K562 (cell line): ENCODE data around the gene TXNRD2. TPM values are rescaled to one million over a fixed set of nuclear protein-coding genes. Genes with fewer than 3 reads are reported as not detected.

Source experiments
- CEBPB ChIP-seq: fragments of 450-650 bp; IDR thresholded peaks from 2 replicates; pipeline ENCODE4 v1.6.1; 2016; ENCODE audit warnings: missing genetic modification characterization, missing compliant biosample characterization
- GATAD2B ChIP-seq: fragments of 450-650 bp; IDR thresholded peaks from 2 replicates; pipeline ENCODE4 v1.6.1; 2017; ENCODE audit warnings: mild to moderate bottlenecking, borderline replicate concordance
- KLF1 ChIP-seq: fragments of 450-650 bp; IDR thresholded peaks from 2 replicates; pipeline ENCODE4 v1.6.1; 2016; ENCODE audit warnings: missing genetic modification characterization, missing compliant biosample characterization
- L3MBTL2 ChIP-seq: fragments of 450-650 bp; IDR thresholded peaks from 2 replicates; pipeline ENCODE4 v1.6.1; 2016; ENCODE audit warnings: mild to moderate bottlenecking, moderate library complexity
- NFIC ChIP-seq: fragments of 450-650 bp; IDR thresholded peaks from 2 replicates; pipeline ENCODE4 v1.6.1; 2017; ENCODE audit warnings: mild to moderate bottlenecking, inconsistent platforms
- NR4A1 ChIP-seq, 2 experiments: fragments of 250-450 bp in 1 of 2; fragments of 450-650 bp in 1 of 2; sonication (Bioruptor Pico) in 1 of 2; IDR thresholded peaks; 2 replicates each; pipeline versions ENCODE4 v1.4.0 to v1.6.1; 2016 to 2020; ENCODE audit warnings: mild to moderate bottlenecking in 2 of 2, missing compliant biosample characterization in 1 of 2, missing genetic modification characterization in 1 of 2, moderate library complexity in 1 of 2
- PCBP1 ChIP-seq: fragments of 200-400 bp; formaldehyde crosslinking; IDR thresholded peaks from 2 replicates; pipeline ENCODE4 v1.6.1; 2018; ENCODE audit warnings: mild to moderate bottlenecking, low read depth, low read length; ENCODE audit not compliant: poor library complexity, severe bottlenecking
- PTRF ChIP-seq: fragments of 450-650 bp; IDR thresholded peaks from 2 replicates; pipeline ENCODE4 v1.6.1; 2016; ENCODE audit warnings: mild to moderate bottlenecking, missing genetic modification characterization, missing compliant biosample characterization
- PURB ChIP-seq: sonication (generic); formaldehyde crosslinking; IDR thresholded peaks from 2 replicates; pipeline ENCODE4 v1.9.0; 2021; ENCODE audit warnings: low read depth, mild to moderate bottlenecking, missing genetic modification reagents
- RAD21 ChIP-seq, 2 experiments: fragments of 250-450 bp in 1 of 2; fragments of 450-650 bp in 1 of 2; sonication (Bioruptor Pico) in 1 of 2; formaldehyde crosslinking in 1 of 2; IDR thresholded peaks in 1 of 2; conservative IDR thresholded peaks in 1 of 2; 2 replicates each; pipeline versions ENCODE4 v1.4.0 to v1.8.0; 2020 to 2022; ENCODE audit warnings: mild to moderate bottlenecking in 2 of 2, moderate library complexity in 1 of 2
- RBBP5 ChIP-seq: fragments of 200-600 bp; sonication (generic); IDR thresholded peaks from 2 replicates; pipeline ENCODE4 v1.6.1; 2012; ENCODE audit warnings: borderline replicate concordance, mild to moderate bottlenecking, low read length, control low read depth, inconsistent platforms; ENCODE audit not compliant: insufficient read depth, poor library complexity, severe bottlenecking
- SAFB2 ChIP-seq: fragments of 200-400 bp; formaldehyde crosslinking; IDR thresholded peaks from 2 replicates; pipeline ENCODE4 v1.6.1; 2018; ENCODE audit warnings: borderline replicate concordance, low read length, low read depth, moderate library complexity; ENCODE audit not compliant: severe bottlenecking
- SNAPC5 ChIP-seq: fragments of 250-450 bp; sonication (Bioruptor Pico); IDR thresholded peaks from 2 replicates; pipeline ENCODE4 v1.8.0; 2021; ENCODE audit warnings: moderate library complexity, mild to moderate bottlenecking, inconsistent platforms
- TRIM24 ChIP-seq, 2 experiments: fragments of 450-650 bp; IDR thresholded peaks; 2 replicates each; pipeline ENCODE4 v1.6.1; 2016
- TSHZ1 ChIP-seq: fragments of 250-450 bp; sonication (Bioruptor Pico); IDR thresholded peaks from 2 replicates; pipeline ENCODE4 v1.4.0; 2020; ENCODE audit warnings: mild to moderate bottlenecking, moderate library complexity
- ZBED1 ChIP-seq: IDR thresholded peaks from 2 replicates; pipeline ENCODE4 v1.6.1; 2014
- ZBTB1 ChIP-seq: sonication (generic); formaldehyde crosslinking; IDR thresholded peaks from 2 replicates; pipeline ENCODE4 v1.8.1; 2023; ENCODE audit warnings: missing genetic modification reagents, low read depth, mild to moderate bottlenecking, borderline replicate concordance
- ZNF644 ChIP-seq: fragments of 200-800 bp; sonication (Bioruptor generic); IDR thresholded peaks from 2 replicates; pipeline ENCODE4 v1.6.1; 2016; ENCODE audit warnings: low read depth, missing genetic modification characterization, missing compliant biosample characterization
- ZNF717 ChIP-seq: fragments of 250-450 bp; sonication (Bioruptor Pico); IDR thresholded peaks from 2 replicates; pipeline ENCODE4 v1.5.0; 2021
- polyA plus RNA-seq, 8 experiments: library from polyadenylated mRNA; depleted of rRNA in 4 of 8; stranded (reverse) in 5 of 8; unstranded in 3 of 8; fragments of >200 nt; fragmentation: Nextera tagmentation in 2 of 8; fragmentation: Illumina TruSeq in 1 of 8; extraction: Ambion mirVana in 2 of 8; extraction: Trizol in 1 of 8; gene quantifications; 2 replicates each; pipeline versions ENCODE4 v1.2.1 to v1.2.3, GENCODE V29; 2011 to 2014; ENCODE audit warnings: inconsistent platforms in 1 of 8, missing spikeins in 1 of 8
- total RNA-seq, 7 experiments: library from RNA; depleted of rRNA in 6 of 7; stranded (reverse); fragments of >200 nt in 6 of 7; fragmentation: Illumina TruSeq in 2 of 7; extraction: Trizol in 2 of 7; gene quantifications; 2 replicates each; pipeline versions ENCODE4 v1.2.1 to v1.2.3, GENCODE V29; 2011 to 2021; ENCODE audit warnings: low replicate concordance in 1 of 7
- TF ChIP-seq, protein P1 (sequence below): sonication (generic); formaldehyde crosslinking; IDR thresholded peaks from 2 replicates; pipeline ENCODE4 v1.8.0; 2022; ENCODE audit warnings: mild to moderate bottlenecking, low read depth, missing genetic modification reagents
- TF ChIP-seq, protein P2 (sequence below), 2 experiments: fragments of 450-650 bp in 1 of 2; sonication (generic) in 1 of 2; formaldehyde crosslinking; conservative IDR thresholded peaks; 2 replicates each; pipeline versions ENCODE4 v1.4.0 to v1.8.1; 2020 to 2022; ENCODE audit warnings: mild to moderate bottlenecking in 1 of 2, missing genetic modification reagents in 1 of 2

The TXNRD2 gene
- total and polyA plus RNA-seq, 9 of the 15 experiments (the other 6 are each of a cell fraction or from before 2014, with no cell fraction given): 3.3 to 80.2 (median 49.4) TPM

- TF ChIP-seq, protein P1, sequence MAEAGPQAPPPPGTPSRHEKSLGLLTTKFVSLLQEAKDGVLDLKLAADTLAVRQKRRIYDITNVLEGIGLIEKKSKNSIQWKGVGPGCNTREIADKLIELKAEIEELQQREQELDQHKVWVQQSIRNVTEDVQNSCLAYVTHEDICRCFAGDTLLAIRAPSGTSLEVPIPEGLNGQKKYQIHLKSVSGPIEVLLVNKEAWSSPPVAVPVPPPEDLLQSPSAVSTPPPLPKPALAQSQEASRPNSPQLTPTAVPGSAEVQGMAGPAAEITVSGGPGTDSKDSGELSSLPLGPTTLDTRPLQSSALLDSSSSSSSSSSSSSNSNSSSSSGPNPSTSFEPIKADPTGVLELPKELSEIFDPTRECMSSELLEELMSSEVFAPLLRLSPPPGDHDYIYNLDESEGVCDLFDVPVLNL (CRISPR knock-in tag): no peak
- TF ChIP-seq SNAPC5 (CRISPR knock-in tag) (no peak), ZBTB1 (CRISPR knock-in tag) (no peak), TRIM24 (IDR thresholded peaks at IDR 0.05) (no peak), RBBP5 (peak; percentile 30), RAD21 (CRISPR knock-in tag; conservative IDR thresholded peaks at IDR 0.05 in 1 of 2, IDR thresholded peaks at IDR 0.05 in 1 of 2) (no peak), CEBPB (tag) (no peak), ZNF644 (tag) (no peak), NFIC (no peak), PCBP1 (no peak), L3MBTL2 (no peak), TSHZ1 (no peak), NR4A1 (CRISPR knock-in tag; IDR thresholded peaks at IDR 0.05) (no peak), NR4A1 (tag; IDR thresholded peaks at IDR 0.05) (peak; percentile 73), SAFB2 (no peak), ZBED1 (no peak), ZNF717 (0 out of 2 replicates have a peak, but pooled peaks have one; percentile 83), KLF1 (peak; percentile 53; the same call in 1 of the 2 replicates), PTRF (tag) (no peak), PURB (CRISPR knock-in tag) (no peak), GATAD2B (no peak)
- TF ChIP-seq, protein P2, sequence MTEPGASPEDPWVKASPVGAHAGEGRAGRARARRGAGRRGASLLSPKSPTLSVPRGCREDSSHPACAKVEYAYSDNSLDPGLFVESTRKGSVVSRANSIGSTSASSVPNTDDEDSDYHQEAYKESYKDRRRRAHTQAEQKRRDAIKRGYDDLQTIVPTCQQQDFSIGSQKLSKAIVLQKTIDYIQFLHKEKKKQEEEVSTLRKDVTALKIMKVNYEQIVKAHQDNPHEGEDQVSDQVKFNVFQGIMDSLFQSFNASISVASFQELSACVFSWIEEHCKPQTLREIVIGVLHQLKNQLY (CRISPR knock-in tag; conservative IDR thresholded peaks at IDR 0.05): 0 out of 4 replicates have a peak, but pooled peaks of 1 of the 2 experiments have one; percentile 46
Observed at GRCh38 chr22:19987394-19988306, 46.0 kb upstream of the TXNRD2 start (continued).
